Measurements from ENCODE around the gene TMUB2.

GRCh38 chr17:44146375-44147346, 40.1 kb upstream of the TMUB2 start:
- TF ChIP-seq YY1 (IDR thresholded peaks at IDR 0.05) (no peak), CTCF (IDR thresholded peaks at IDR 0.05; ENCODE audit: low read depth, low read length, missing input control) (no peak), JUND (IDR thresholded peaks at IDR 0.05) (no peak), EGR1 (IDR thresholded peaks at IDR 0.05; ENCODE audit: low read depth in 2 of 2) (no peak), ZBTB33 (IDR thresholded peaks at IDR 0.05) (no peak), RXRA (IDR thresholded peaks at IDR 0.05) (no peak), RAD21 (IDR thresholded peaks at IDR 0.05) (no peak), REST (IDR thresholded peaks at IDR 0.05) (no peak)

Measured in liver (tissue), 3 donors.